ENCODE measurements around the gene C20orf202. TPM values are rescaled to one million over a fixed set of nuclear protein-coding genes. Genes with fewer than 3 reads are reported as not detected.

C20orf202 gene
- polyA plus RNA-seq, 1 experiment = not detected

DNA sequence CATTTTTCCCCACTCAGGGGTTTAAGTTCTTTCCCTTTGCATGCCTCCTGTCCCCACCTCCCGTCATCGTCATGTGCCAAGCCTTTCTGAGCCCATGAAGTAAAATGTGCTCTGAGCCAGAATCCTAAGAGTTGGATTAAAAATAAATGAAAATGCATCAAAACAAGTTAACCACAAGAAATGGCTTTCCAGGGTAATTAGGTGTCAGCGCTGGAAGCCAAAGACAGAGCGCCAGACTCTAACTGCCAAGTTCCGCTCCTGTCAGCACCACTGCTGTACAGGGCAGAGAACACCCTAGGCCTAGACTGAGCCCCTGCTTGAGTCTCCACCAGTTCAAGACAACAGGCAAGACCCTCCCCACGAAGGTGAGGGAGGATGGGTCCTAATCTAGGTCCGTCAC lies 5.5 kb upstream of the C20orf202 start:
- CTCF ChIA-PET = no interaction called here
- Histone ChIP-seq H3K4me3 (ENCODE audit: low read depth, low read length) (no peak overlapping the region), H3K27ac (ENCODE audit: low read depth, low read length) (no peak overlapping the region), H3K27me3 (ENCODE audit: control insufficient read depth, insufficient read depth, low read length) (peaks cover 38% of the 10 kb centered on the region), H3K9me3 (ENCODE audit: control insufficient read depth, insufficient read depth, low read length) (no peaks in the 10 kb centered on the region)
- no peak for TF ChIP-seq CTCF (IDR thresholded peaks at IDR 0.05; ENCODE audit: low read depth, low read length)
- POLR2A ChIA-PET = no interaction called here
- DNase-seq (ENCODE audit: low read depth, low spot score) = no peak

- DNase-seq (ENCODE audit: low read depth, low spot score) = no peak
- no peak for TF ChIP-seq CTCF (IDR thresholded peaks at IDR 0.05; ENCODE audit: low read depth, low read length)
- Histone ChIP-seq H3K27me3 (ENCODE audit: control insufficient read depth, insufficient read depth, low read length) (peaks cover 39% of the 10 kb centered on the region), H3K4me3 (ENCODE audit: low read depth, low read length) (no peak overlapping the region), H3K27ac (ENCODE audit: low read depth, low read length) (no peak overlapping the region), H3K9me3 (ENCODE audit: control insufficient read depth, insufficient read depth, low read length) (no peaks in the 10 kb centered on the region)
- ChIA-PET POLR2A (no interaction called here), CTCF (no interaction called here)
These were observed 4.5 kb upstream of the C20orf202 start for GRCh38 chr20:1198751-1199150.

DNA sequence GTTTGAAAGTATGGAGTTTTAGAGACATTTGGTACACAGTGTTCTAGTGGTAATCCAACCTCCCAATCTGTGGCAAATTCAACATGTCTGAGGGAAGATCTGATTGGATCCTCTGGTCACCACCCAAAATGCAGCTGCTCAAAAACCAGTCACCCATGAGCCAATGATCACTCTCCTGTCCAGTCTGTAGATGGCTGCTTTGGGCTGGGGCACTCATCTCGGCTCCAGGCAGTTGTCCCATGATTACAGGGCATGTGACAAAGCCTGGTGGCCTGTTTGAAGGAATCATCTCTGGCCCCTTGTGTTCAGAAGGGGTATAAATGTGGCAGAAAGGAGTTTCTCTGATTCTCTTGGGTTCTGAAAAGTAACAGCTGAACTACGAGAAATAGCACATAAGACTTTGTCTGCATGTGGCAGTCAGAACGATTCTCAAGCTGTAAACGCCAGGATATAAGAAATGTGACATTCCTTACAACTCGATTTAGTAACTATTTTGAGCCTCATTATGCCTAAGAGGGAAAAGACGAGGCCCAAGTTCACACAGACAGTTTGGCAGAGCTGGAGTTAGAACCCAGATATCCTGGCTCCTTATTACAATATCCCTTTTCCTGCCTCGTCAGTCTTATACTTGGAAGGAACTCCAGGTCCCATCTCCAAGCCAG lies 3.9 kb upstream of the C20orf202 start:
- TF ChIP-seq CTCF (IDR thresholded peaks at IDR 0.05; ENCODE audit: low read depth, low read length) = no peak
- Histone ChIP-seq H3K27ac (ENCODE audit: low read depth, low read length) (no peak overlapping the region), H3K9me3 (ENCODE audit: control insufficient read depth, insufficient read depth, low read length) (no peaks in the 10 kb centered on the region), H3K4me3 (ENCODE audit: low read depth, low read length) (no peak overlapping the region), H3K27me3 (ENCODE audit: control insufficient read depth, insufficient read depth, low read length) (peaks cover 40% of the 10 kb centered on the region)
- CTCF ChIA-PET = interaction anchor here (3.0 kb wide), 1 partner anchor 13 kb away, joined by 16 read pairs; no protein-coding TSS in a partner anchor
- DNase-seq (ENCODE audit: low read depth, low spot score) = no peak
- POLR2A ChIA-PET = no interaction called here

- no peaks in the 10 kb centered on the region for H3K9me3 ChIP-seq (ENCODE audit: control insufficient read depth, insufficient read depth, low read length)
- H3K4me3 ChIP-seq (ENCODE audit: low read depth, low read length) = no peak overlapping the region
- ChIA-PET POLR2A (no interaction called here), CTCF (interaction anchor here (3.0 kb wide), 1 partner anchor 12 kb away, joined by 16 read pairs; no protein-coding TSS in a partner anchor)
- no peak overlapping the region for H3K27ac ChIP-seq (ENCODE audit: low read depth, low read length)
- DNase-seq (ENCODE audit: low read depth, low spot score) = no peak
- H3K27me3 ChIP-seq (ENCODE audit: control insufficient read depth, insufficient read depth, low read length) = peaks cover 45% of the 10 kb centered on the region
- no peak for TF ChIP-seq CTCF (IDR thresholded peaks at IDR 0.05; ENCODE audit: low read depth, low read length)
These were observed 3.3 kb upstream of the C20orf202 start for GRCh38 chr20:1199964-1200363.

- no peak overlapping the region for H3K4me3 ChIP-seq (ENCODE audit: low read depth, low read length)
- no peak for DNase-seq (ENCODE audit: low read depth, low spot score)
- peaks cover 47% of the 10 kb centered on the region for H3K27me3 ChIP-seq (ENCODE audit: control insufficient read depth, insufficient read depth, low read length)
- H3K27ac ChIP-seq (ENCODE audit: low read depth, low read length) = no peak overlapping the region
- ChIA-PET POLR2A (no interaction called here), CTCF (interaction anchor here (0.5 to 1.4 kb wide), 3 partner anchors 9 to 300 kb away, joined by 3 to 5 read pairs (median 4); no protein-coding TSS in a partner anchor)
- no peaks in the 10 kb centered on the region for H3K9me3 ChIP-seq (ENCODE audit: control insufficient read depth, insufficient read depth, low read length)
- no peak for TF ChIP-seq CTCF (IDR thresholded peaks at IDR 0.05; ENCODE audit: low read depth, low read length)
These were observed 376 bp downstream of the C20orf202 start for GRCh38 chr20:1203630-1204029.
